Measurements from ENCODE around the gene RAB15.

The RAB15 gene

GRCh38 chr14:64971943-64972791, at the start of gene RAB15:
TSS of gene RAB15 (minus strand) at chr14:64972336. CDS start at chr14:64972076, 260 bp downstream.
- DNase-seq (ENCODE audit: low read depth, low spot score): no peak

GRCh38 chr14:65019944-65020566, 47.9 kb upstream of the RAB15 start:
- DNase-seq (ENCODE audit: low read depth, low spot score): peak; percentile 44

GRCh38 chr14:65016471-65016870, 44.3 kb upstream of the RAB15 start:
- no peak for DNase-seq (ENCODE audit: low read depth, low spot score)

- no peak for DNase-seq (ENCODE audit: low read depth, low spot score)
These were observed 43.3 kb upstream of the RAB15 start for GRCh38 chr14:65015391-65015790.

GRCh38 chr14:65012353-65012752, 40.2 kb upstream of the RAB15 start:
- no peak for DNase-seq (ENCODE audit: low read depth, low spot score)

- no peak for DNase-seq (ENCODE audit: low read depth, low spot score)
These were observed 39.4 kb upstream of the RAB15 start for GRCh38 chr14:65011538-65011937.

- no peak for DNase-seq (ENCODE audit: low read depth, low spot score)
These were observed 38.2 kb upstream of the RAB15 start for GRCh38 chr14:65010211-65010931.

GRCh38 chr14:65007202-65007601, 35.1 kb upstream of the RAB15 start:
- no peak for DNase-seq (ENCODE audit: low read depth, low spot score)

- no peak for DNase-seq (ENCODE audit: low read depth, low spot score)
These were observed 34.2 kb upstream of the RAB15 start for GRCh38 chr14:65006261-65006721.

GRCh38 chr14:65003394-65003793, 31.3 kb upstream of the RAB15 start:
- no peak for DNase-seq (ENCODE audit: low read depth, low spot score)

GRCh38 chr14:65002586-65003210, 30.6 kb upstream of the RAB15 start:
- no peak for DNase-seq (ENCODE audit: low read depth, low spot score)

GRCh38 chr14:65001723-65002122, 29.6 kb upstream of the RAB15 start:
- DNase-seq (ENCODE audit: low read depth, low spot score): no peak

GRCh38 chr14:65000898-65001591, 28.9 kb upstream of the RAB15 start:
- no peak for DNase-seq (ENCODE audit: low read depth, low spot score)

- no peak for DNase-seq (ENCODE audit: low read depth, low spot score)
These were observed 26.4 kb upstream of the RAB15 start for GRCh38 chr14:64998455-64998931.

GRCh38 chr14:64997108-64997794, 25.1 kb upstream of the RAB15 start:
- no peak for DNase-seq (ENCODE audit: low read depth, low spot score)

- DNase-seq (ENCODE audit: low read depth, low spot score): no peak
These were observed 23.2 kb upstream of the RAB15 start for GRCh38 chr14:64995291-64995690.

GRCh38 chr14:64994540-64994939, 22.4 kb upstream of the RAB15 start:
- DNase-seq (ENCODE audit: low read depth, low spot score): no peak

GRCh38 chr14:64993266-64993930, 21.3 kb upstream of the RAB15 start:
- no peak for DNase-seq (ENCODE audit: low read depth, low spot score)

GRCh38 chr14:64992328-64992885, 20.3 kb upstream of the RAB15 start:
- DNase-seq (ENCODE audit: low read depth, low spot score): no peak

GRCh38 chr14:64990939-64991338, 18.8 kb upstream of the RAB15 start:
- no peak for DNase-seq (ENCODE audit: low read depth, low spot score)

All from brain pericyte (primary cell).